Peyer's patch (tissue), 4 donors: ENCODE data around the gene DYNLT5. TPM values are rescaled to one million over a fixed set of nuclear protein-coding genes. Genes with fewer than 3 reads are reported as not detected.
"Not testable (repeated sequence)": the region's sequence is repeated elsewhere in the genome, so short reads cannot be mapped to it uniquely, and the experiment has no call there.

Source experiments
- DNase-seq, 3 donors: peaks; one replicate each; pipeline ENCODE4 v3.0.0-alpha.2; 2017 to 2019
- H3K27ac ChIP-seq, 4 donors: fragments of 200-600 bp; sonication (generic); one replicate each; pipeline ENCODE4 v1.5.1; 2016 to 2019
- H3K27me3 ChIP-seq, 2 donors: fragments of 200-600 bp; sonication (generic); one replicate each; pipeline ENCODE4 v1.5.1; 2019
- H3K36me3 ChIP-seq, 3 donors: fragments of 200-600 bp; sonication (generic); one replicate each; pipeline ENCODE4 v1.5.1; 2016 to 2019
- H3K4me1 ChIP-seq, 4 donors: fragments of 200-600 bp; sonication (generic); one replicate each; pipeline ENCODE4 v1.5.1; 2016 to 2019
- H3K4me3 ChIP-seq, 4 donors: fragments of 200-600 bp; sonication (generic); 1 replicate in 3 of 4; 2 replicates in 1 of 4; pipeline ENCODE4 v1.5.1; 2016 to 2019; ENCODE audit warnings: mild to moderate bottlenecking in 1 of 4
- H3K9me3 ChIP-seq, 4 donors: fragments of 200-600 bp; sonication (generic); one replicate each; pipeline ENCODE4 v1.5.1; 2016 to 2019; ENCODE audit warnings: mild to moderate bottlenecking in 1 of 4
- POLR2A ChIP-seq, 2 donors: fragments of 450-650 bp; IDR thresholded peaks; one replicate each; pipeline ENCODE4 v1.5.1; 2017; ENCODE audit warnings: antibody characterized with exemption in 2 of 2, mild to moderate bottlenecking in 2 of 2, moderate library complexity in 2 of 2
- total RNA-seq, 4 donors: library from RNA; depleted of rRNA; stranded (reverse); fragments of >200 nt; gene quantifications; one replicate each; pipeline ENCODE4 v1.1.0, GENCODE V29; 2016
- TF ChIP-seq, protein P1 (sequence below), 6 experiments: fragments of 450-650 bp in 4 of 6; fragments of 200-600 bp in 2 of 6; sonication (generic) in 1 of 6; IDR thresholded peaks; one replicate each; pipeline ENCODE4 v1.5.1; 2017 to 2019; ENCODE audit warnings: antibody characterized with exemption in 6 of 6, mild to moderate bottlenecking in 3 of 6, moderate library complexity in 1 of 6

DYNLT5 gene
- total RNA-seq, 4 donors from 2014 or later, result 0.88 to 4.1 TPM; not detected in 2

DNA sequence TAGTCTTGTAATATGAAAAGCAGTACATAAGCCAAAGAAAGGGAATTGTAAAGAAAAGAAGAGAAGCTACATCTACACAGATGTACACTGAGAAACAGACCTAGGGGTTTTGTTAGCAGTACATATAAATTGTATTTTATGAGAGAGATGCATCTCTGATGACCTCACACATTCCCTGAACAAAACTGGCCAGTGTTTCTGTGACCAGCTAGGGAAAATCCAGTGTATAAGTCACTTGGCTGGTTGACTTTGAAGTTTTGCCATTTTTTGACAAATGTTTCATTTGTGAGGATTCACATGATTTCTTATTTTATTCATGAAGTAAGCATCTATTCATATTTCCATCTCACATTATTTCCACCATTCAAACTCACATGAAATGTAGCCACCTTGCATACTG lies 28.3 kb upstream of the DYNLT5 start:
- no peak for TF ChIP-seq POLR2A (IDR thresholded peaks at IDR 0.05)
- TF ChIP-seq, protein P1, sequence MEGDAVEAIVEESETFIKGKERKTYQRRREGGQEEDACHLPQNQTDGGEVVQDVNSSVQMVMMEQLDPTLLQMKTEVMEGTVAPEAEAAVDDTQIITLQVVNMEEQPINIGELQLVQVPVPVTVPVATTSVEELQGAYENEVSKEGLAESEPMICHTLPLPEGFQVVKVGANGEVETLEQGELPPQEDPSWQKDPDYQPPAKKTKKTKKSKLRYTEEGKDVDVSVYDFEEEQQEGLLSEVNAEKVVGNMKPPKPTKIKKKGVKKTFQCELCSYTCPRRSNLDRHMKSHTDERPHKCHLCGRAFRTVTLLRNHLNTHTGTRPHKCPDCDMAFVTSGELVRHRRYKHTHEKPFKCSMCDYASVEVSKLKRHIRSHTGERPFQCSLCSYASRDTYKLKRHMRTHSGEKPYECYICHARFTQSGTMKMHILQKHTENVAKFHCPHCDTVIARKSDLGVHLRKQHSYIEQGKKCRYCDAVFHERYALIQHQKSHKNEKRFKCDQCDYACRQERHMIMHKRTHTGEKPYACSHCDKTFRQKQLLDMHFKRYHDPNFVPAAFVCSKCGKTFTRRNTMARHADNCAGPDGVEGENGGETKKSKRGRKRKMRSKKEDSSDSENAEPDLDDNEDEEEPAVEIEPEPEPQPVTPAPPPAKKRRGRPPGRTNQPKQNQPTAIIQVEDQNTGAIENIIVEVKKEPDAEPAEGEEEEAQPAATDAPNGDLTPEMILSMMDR (IDR thresholded peaks at IDR 0.05), result no peak
- H3K27ac ChIP-seq, result no peak overlapping the region
- DNase-seq, result no peak
- no peaks in the 10 kb centered on the region for H3K9me3 ChIP-seq
- H3K36me3 ChIP-seq, result no peaks in the 10 kb centered on the region
- no peak overlapping the region for H3K4me3 ChIP-seq
- H3K27me3 ChIP-seq, result no peaks in the 10 kb centered on the region
- no peaks in the 10 kb centered on the region for H3K4me1 ChIP-seq

DNA sequence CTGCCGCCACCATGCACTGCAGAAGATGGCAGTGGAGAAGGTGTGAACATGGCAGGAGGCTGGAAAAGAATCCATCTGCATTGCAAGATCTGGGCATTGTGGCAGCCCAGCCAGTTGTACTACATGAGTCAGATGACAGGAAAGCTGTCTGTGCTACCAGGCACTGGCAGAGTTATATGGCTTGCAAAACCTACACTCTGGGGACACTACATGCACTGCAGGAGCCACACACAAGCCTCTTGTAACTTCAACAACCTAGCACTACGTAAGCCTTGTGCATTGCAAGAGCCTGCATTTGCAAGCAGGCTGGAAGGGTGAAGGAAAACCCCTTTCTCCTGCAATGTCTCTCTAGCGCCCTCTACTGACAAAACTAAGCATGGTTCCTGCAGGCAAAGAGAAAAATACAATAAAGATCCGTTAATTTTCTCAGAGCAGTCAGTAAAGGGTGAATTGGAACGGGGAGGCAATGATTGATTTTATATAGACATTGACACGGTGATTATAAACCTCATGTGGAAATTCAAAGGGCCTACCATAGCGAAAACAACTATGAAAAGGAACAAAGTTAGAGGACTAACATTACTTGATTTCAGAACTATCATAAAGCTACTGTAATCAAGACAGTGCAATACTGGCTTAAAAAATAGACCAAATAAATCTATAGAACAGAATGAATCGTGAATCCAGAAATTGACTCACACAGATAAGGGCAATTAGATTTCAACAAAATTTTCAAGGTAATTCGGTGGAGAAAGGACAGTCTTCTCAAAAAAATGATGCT lies 26.2 kb upstream of the DYNLT5 start:
- Histone ChIP-seq H3K4me1 (no peaks in the 10 kb centered on the region), H3K4me3 (no peak overlapping the region), H3K27me3 (no peaks in the 10 kb centered on the region), H3K36me3 (no peaks in the 10 kb centered on the region), H3K9me3 (no peaks in the 10 kb centered on the region), H3K27ac (no peak overlapping the region)
- TF ChIP-seq POLR2A (IDR thresholded peaks at IDR 0.05), result no peak
- TF ChIP-seq, protein P1 (IDR thresholded peaks at IDR 0.05), result peak; percentile 31 to 85 (median 70)
- peak in 1 of 3 donors; percentile 59 for DNase-seq

DNA sequence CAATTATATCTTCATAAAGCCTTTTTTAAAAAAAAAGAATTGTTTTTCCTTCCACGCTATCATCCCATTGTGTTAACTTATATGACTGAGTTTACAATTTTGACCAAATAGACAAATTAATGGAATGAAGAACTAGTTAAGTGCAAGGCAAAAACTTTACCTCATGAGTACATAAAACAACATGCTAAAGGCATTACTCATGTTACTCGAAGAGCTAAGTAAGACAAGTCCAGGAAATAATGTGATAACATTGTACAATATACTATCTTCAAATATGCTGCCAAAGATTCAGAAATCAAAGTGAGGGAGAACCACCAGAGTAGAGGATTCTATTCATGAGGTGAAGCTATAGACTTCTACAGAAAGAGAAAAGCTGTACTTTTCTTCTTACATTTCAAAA lies 24.2 kb upstream of the DYNLT5 start:
- Histone ChIP-seq H3K4me1 (no peaks in the 10 kb centered on the region), H3K36me3 (no peaks in the 10 kb centered on the region), H3K27ac (no peak overlapping the region), H3K4me3 (no peak overlapping the region), H3K27me3 (no peaks in the 10 kb centered on the region), H3K9me3 (no peaks in the 10 kb centered on the region)
- no peak for DNase-seq
- no peak for TF ChIP-seq POLR2A (IDR thresholded peaks at IDR 0.05)
- TF ChIP-seq, protein P1 (IDR thresholded peaks at IDR 0.05), result no peak

DNA sequence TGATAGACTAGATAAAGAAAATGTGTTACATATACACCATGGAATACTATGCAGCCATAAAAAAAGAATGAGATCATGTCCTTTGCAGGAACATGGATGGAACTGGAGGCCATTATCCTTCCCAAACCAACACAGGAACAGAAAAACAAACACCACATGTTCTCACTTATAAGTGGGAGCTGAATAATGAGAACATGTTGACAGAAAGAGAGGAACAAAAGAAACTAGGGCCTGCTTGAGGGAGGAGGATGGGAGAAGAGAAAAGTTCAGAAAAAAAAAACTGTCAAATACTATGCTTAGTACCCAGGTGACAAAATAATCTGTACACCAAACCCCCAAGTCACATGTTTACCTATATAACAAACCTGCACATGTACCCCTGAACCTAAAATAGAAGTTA lies 23.5 kb upstream of the DYNLT5 start:
- H3K36me3 ChIP-seq, H3K27me3 ChIP-seq, H3K9me3 ChIP-seq, DNase-seq, H3K27ac ChIP-seq, H3K4me1 ChIP-seq, H3K4me3 ChIP-seq: not testable (repeated sequence)

DNA sequence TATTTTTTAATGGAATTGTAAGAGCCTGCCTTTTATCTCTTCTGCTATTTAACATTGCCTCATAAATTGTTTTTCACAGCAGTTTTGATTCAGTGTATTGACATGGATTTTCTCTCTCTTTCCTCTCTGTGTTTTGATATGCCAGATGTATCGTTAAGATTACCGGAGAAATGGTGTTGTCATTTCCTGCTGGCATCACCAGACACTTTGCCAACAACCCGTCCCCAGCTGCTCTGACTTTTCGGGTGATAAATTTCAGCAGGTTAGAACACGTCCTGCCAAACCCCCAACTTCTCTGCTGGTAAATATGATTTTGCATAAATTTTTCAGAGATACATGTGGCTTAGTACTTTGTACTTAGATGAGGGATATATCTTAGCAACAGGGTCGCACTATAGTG lies 23.1 kb upstream of the DYNLT5 start:
- no peak for DNase-seq
- TF ChIP-seq POLR2A (IDR thresholded peaks at IDR 0.05), result no peak
- TF ChIP-seq, protein P1 (IDR thresholded peaks at IDR 0.05), result no peak
- Histone ChIP-seq H3K4me1 (no peaks in the 10 kb centered on the region), H3K27ac (no peak overlapping the region), H3K9me3 (no peaks in the 10 kb centered on the region), H3K27me3 (no peaks in the 10 kb centered on the region), H3K36me3 (no peaks in the 10 kb centered on the region), H3K4me3 (no peak overlapping the region)

DNA sequence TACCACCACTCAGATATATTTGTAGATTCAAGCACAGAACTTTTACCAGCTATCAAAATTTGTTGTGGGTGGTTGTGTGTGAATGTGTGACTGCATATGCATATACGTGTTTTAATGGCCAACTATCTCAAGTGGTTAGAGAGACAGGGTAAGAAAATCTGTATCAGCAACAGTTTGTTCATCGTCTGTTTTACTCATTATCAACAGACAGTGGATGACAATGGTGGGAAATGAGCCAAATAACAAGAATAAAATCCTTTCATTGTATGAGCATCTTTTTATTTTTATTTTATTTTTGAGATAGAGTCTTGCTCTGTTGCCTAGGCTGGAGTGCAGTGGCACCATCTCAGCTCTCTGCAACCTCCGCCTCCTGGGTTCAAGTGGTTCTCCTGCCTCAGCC lies 22.7 kb upstream of the DYNLT5 start:
- Histone ChIP-seq H3K4me1 (no peaks in the 10 kb centered on the region), H3K27ac (no peak overlapping the region), H3K36me3 (no peaks in the 10 kb centered on the region), H3K9me3 (no peaks in the 10 kb centered on the region), H3K27me3 (no peaks in the 10 kb centered on the region), H3K4me3 (no peak overlapping the region)
- DNase-seq, result no peak
- no peak for TF ChIP-seq POLR2A (IDR thresholded peaks at IDR 0.05)
- TF ChIP-seq, protein P1 (IDR thresholded peaks at IDR 0.05), result no peak
